ENCODE measurements around the gene CACNB2. TPM values are rescaled to one million over a fixed set of nuclear protein-coding genes. Genes with fewer than 3 reads are reported as not detected.

Gene CACNB2
- total RNA-seq, 1 experiment from 2014 or later: not detected

DNA sequence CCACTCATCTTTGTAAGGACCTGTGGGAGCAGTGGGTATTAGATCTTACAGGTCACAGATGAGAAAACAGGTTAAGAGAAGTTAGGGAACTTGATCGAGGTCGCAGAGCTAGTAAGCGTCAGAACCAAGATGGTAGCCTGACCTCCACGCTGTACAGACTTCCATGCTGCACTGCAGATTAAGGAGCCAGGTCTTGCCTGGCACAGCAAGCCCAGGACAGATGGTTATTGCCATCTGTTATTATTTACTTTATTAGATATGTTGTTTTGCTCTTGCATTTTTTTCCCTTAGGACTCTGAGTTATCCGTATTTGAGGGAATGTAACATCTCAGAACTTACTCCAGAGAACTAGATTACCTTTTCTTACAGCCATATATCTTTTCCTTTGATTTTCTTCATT, 363.9 kb downstream of the CACNB2 start:
- no peaks in the 10 kb centered on the region for H3F3A ChIP-seq (ENCODE audit: insufficient read depth, low read depth)
- H3K27ac ChIP-seq: no peak overlapping the region
- no TSS peak for BruUV-seq (replicated peaks)
- no peaks in the 10 kb centered on the region for H4K20me1 ChIP-seq (ENCODE audit: insufficient read depth)
- DNase-seq: no peak
- no peak for TF ChIP-seq EZH2 (IDR thresholded peaks at IDR 0.05; ENCODE audit: low read depth)
- TF ChIP-seq, protein P1, sequence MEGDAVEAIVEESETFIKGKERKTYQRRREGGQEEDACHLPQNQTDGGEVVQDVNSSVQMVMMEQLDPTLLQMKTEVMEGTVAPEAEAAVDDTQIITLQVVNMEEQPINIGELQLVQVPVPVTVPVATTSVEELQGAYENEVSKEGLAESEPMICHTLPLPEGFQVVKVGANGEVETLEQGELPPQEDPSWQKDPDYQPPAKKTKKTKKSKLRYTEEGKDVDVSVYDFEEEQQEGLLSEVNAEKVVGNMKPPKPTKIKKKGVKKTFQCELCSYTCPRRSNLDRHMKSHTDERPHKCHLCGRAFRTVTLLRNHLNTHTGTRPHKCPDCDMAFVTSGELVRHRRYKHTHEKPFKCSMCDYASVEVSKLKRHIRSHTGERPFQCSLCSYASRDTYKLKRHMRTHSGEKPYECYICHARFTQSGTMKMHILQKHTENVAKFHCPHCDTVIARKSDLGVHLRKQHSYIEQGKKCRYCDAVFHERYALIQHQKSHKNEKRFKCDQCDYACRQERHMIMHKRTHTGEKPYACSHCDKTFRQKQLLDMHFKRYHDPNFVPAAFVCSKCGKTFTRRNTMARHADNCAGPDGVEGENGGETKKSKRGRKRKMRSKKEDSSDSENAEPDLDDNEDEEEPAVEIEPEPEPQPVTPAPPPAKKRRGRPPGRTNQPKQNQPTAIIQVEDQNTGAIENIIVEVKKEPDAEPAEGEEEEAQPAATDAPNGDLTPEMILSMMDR (conservative IDR thresholded peaks at IDR 0.05): no peak
- CTCF ChIA-PET: no interaction called here
- H3K9me3 ChIP-seq (ENCODE audit: insufficient read depth, low read depth): no peaks in the 10 kb centered on the region
- H3K27me3 ChIP-seq (ENCODE audit: insufficient read depth, low read depth): no peaks in the 10 kb centered on the region; the same call in 1 of the 2 replicates
- no peaks in the 10 kb centered on the region for H3K9me2 ChIP-seq (ENCODE audit: insufficient read depth)
- no peaks in the 10 kb centered on the region for H3K79me2 ChIP-seq (ENCODE audit: low read depth)
- intact Hi-C loops (cut with micrococcal nuclease; ENCODE audit: unreplicated experiment): no loop called here
- H3K36me3 ChIP-seq (ENCODE audit: low read depth): no peaks in the 10 kb centered on the region
- no peak overlapping the region for H3K4me2 ChIP-seq
- POLR2A ChIA-PET (ENCODE audit: unreplicated experiment): no interaction called here
- no peak overlapping the region for H3K4me3 ChIP-seq
- no peak overlapping the region for H2AFZ ChIP-seq
- no peaks in the 10 kb centered on the region for H3K4me1 ChIP-seq (replicated peaks; ENCODE audit: insufficient read depth)

DNA sequence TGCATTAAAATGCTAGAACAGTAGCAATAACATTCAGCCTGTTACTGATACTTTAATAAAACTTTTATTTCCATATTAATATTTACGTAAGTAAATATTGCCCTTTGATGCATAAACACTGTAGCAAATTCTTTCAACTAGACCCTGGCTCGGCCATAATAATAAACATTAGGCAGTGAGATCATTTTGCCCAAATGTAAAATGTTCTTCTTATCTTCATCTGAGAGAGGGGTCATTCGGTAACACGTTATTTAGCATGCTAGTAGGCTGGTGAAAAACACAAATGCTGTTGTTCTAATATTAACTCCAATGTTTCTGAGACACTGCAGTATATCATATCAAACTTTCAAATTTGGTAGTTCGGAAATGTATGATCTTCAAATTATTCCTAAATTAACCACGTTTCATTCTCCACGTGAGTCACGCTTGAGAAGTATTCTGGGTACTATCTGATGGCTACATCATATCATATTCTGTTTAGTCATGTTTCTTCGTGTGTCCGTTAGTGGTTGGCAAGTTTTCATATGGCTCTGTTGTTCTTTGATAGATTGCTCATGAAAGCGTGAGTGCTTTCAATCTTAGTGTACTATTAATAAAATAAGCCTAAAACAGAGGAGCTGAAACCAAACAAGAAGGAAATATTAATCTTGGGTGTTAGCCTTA, 365.4 kb downstream of the CACNB2 start:
- H3K9me3 ChIP-seq (ENCODE audit: insufficient read depth, low read depth): no peaks in the 10 kb centered on the region
- no peak overlapping the region for H3K4me3 ChIP-seq
- no TSS peak for BruUV-seq (replicated peaks)
- H3K36me3 ChIP-seq (ENCODE audit: low read depth): no peaks in the 10 kb centered on the region
- H3K27me3 ChIP-seq (ENCODE audit: insufficient read depth, low read depth): no peaks in the 10 kb centered on the region; the same call in 1 of the 2 replicates
- intact Hi-C loops (cut with micrococcal nuclease; ENCODE audit: unreplicated experiment): no loop called here
- H2AFZ ChIP-seq: no peak overlapping the region
- ChIA-PET POLR2A (ENCODE audit: unreplicated experiment) (no interaction called here), CTCF (no interaction called here)
- H4K20me1 ChIP-seq (ENCODE audit: insufficient read depth): no peaks in the 10 kb centered on the region
- DNase-seq: no peak
- no peaks in the 10 kb centered on the region for H3K79me2 ChIP-seq (ENCODE audit: low read depth)
- no peak for TF ChIP-seq EZH2 (IDR thresholded peaks at IDR 0.05; ENCODE audit: low read depth)
- TF ChIP-seq, protein P1 (conservative IDR thresholded peaks at IDR 0.05): no peak
- H3F3A ChIP-seq (ENCODE audit: insufficient read depth, low read depth): no peaks in the 10 kb centered on the region
- H3K4me2 ChIP-seq: no peak overlapping the region
- H3K4me1 ChIP-seq (replicated peaks; ENCODE audit: insufficient read depth): no peaks in the 10 kb centered on the region
- H3K27ac ChIP-seq: no peak overlapping the region
- H3K9me2 ChIP-seq (ENCODE audit: insufficient read depth): no peaks in the 10 kb centered on the region

DNA sequence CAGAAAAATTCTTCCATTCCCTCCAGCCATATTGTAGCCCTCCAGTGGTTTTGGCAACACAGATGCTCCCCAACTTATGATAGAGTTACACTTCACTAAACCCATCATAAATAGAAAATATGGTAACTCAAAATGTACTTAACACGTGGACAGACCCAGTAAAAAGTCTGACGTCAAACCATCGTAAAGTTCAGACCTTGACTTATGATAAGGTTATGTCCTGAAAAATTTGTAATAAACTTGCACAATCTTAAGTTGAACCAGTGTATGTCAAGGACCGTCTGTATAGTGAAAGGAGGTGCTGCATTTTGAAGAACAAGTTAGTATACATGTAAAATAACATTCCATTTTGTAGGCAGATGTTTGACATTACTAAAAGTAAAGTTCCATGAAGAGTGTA, 368.4 kb downstream of the CACNB2 start:
- no peak for DNase-seq
- TF ChIP-seq, protein P1 (conservative IDR thresholded peaks at IDR 0.05): no peak
- no peak for TF ChIP-seq EZH2 (IDR thresholded peaks at IDR 0.05; ENCODE audit: low read depth)
- H3K4me3 ChIP-seq: no peak overlapping the region
- intact Hi-C loops (cut with micrococcal nuclease; ENCODE audit: unreplicated experiment): no loop called here
- H3K9me3 ChIP-seq (ENCODE audit: insufficient read depth, low read depth): no peaks in the 10 kb centered on the region
- no peaks in the 10 kb centered on the region for H3K27me3 ChIP-seq (ENCODE audit: insufficient read depth, low read depth)
- BruUV-seq (replicated peaks): no TSS peak
- H3K4me2 ChIP-seq: no peak overlapping the region
- H2AFZ ChIP-seq: no peak overlapping the region
- no peaks in the 10 kb centered on the region for H3F3A ChIP-seq (ENCODE audit: insufficient read depth, low read depth)
- no peaks in the 10 kb centered on the region for H3K36me3 ChIP-seq (ENCODE audit: low read depth)
- no peaks in the 10 kb centered on the region for H3K4me1 ChIP-seq (replicated peaks; ENCODE audit: insufficient read depth)
- H3K9me2 ChIP-seq (ENCODE audit: insufficient read depth): no peaks in the 10 kb centered on the region
- no peaks in the 10 kb centered on the region for H3K79me2 ChIP-seq (ENCODE audit: low read depth)
- POLR2A ChIA-PET (ENCODE audit: unreplicated experiment): no interaction called here
- CTCF ChIA-PET: no interaction called here
- no peak overlapping the region for H3K27ac ChIP-seq
- no peaks in the 10 kb centered on the region for H4K20me1 ChIP-seq (ENCODE audit: insufficient read depth)
